Ascending aorta (tissue), 2 donors: Measurements from ENCODE around the gene SEC14L3. TPM values are rescaled to one million over a fixed set of nuclear protein-coding genes. Genes with fewer than 3 reads are reported as not detected.
A peak's percentile ranks its signal among the peaks of the same experiment; 100 is the strongest.

Experiments
- DNase-seq, 2 donors: peaks; one replicate each; pipeline ENCODE4 v3.0.0-alpha.2; 2019; ENCODE audit warnings: low spot score in 2 of 2
- H3K27ac ChIP-seq, 2 donors: fragments of 200-600 bp; sonication (generic); one replicate each; pipeline ENCODE4 v1.5.1; 2016 to 2017; ENCODE audit warnings: mild to moderate bottlenecking in 1 of 2
- H3K27me3 ChIP-seq: fragments of 200-600 bp; sonication (generic); one replicate; pipeline ENCODE4 v1.5.1; 2017
- H3K36me3 ChIP-seq, 2 donors: fragments of 200-600 bp; sonication (generic); one replicate each; pipeline ENCODE4 v1.5.1; 2016
- H3K4me1 ChIP-seq, 2 donors: fragments of 200-600 bp; sonication (generic); one replicate each; pipeline ENCODE4 v1.5.1; 2016 to 2017; ENCODE audit warnings: mild to moderate bottlenecking in 1 of 2
- H3K4me3 ChIP-seq, 2 donors: fragments of 200-600 bp; sonication (generic); one replicate each; pipeline ENCODE4 v1.5.1; 2016 to 2017; ENCODE audit warnings: mild to moderate bottlenecking in 1 of 2
- H3K9me3 ChIP-seq, 2 donors: fragments of 200-600 bp; sonication (generic); one replicate each; pipeline ENCODE4 v1.5.1; 2016
- intact Hi-C: fragments of 100-400 bp; cut with DNase I; formaldehyde crosslinking; loops from one replicate; pipeline ENCODE4 v1.15.1; 2023
- total RNA-seq: library from RNA; depleted of rRNA; stranded (reverse); fragments of >200 nt; gene quantifications from one replicate; pipeline ENCODE4 v1.1.0, GENCODE V29; 2016
- TF ChIP-seq, protein P1 (sequence below), 3 experiments: fragments of 200-600 bp in 2 of 3; fragments of 450-650 bp in 1 of 3; sonication (generic) in 2 of 3; IDR thresholded peaks; one replicate each; pipeline ENCODE4 v1.5.1; 2016 to 2019; ENCODE audit warnings: antibody characterized with exemption in 3 of 3, mild to moderate bottlenecking in 1 of 3, moderate library complexity in 1 of 3

Gene SEC14L3
- total RNA-seq, 1 donor from 2014 or later: not detected

DNA sequence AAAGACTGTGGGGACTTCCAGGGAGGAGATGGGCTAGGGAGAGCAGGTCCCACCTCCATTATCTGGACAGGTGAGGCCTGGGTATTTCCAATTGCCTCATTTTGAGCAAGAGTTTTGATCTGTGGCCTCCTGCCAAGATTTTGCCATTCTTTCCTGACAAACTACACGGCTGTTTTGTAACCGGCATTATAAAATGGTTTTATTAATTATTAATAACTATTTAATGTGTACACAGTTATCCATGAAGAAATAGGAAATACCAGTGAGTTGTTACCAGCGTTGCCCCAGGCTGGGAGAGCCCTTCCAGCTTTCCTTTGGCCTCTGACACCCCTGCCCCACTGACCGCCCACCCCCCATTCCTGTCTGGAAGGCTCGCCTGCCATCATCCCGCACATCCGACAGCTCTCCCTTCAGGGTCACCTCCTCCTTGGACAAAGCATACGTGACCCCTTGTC is 14.9 kb upstream of the SEC14L3 start:
- DNase-seq: no peak
- intact Hi-C loops: no loop called here
- no peaks in the 10 kb centered on the region for H3K27me3 ChIP-seq
- H3K36me3 ChIP-seq: no peaks in the 10 kb centered on the region
- no peak overlapping the region for H3K27ac ChIP-seq
- no peaks in the 10 kb centered on the region for H3K4me1 ChIP-seq
- no peak overlapping the region for H3K4me3 ChIP-seq
- TF ChIP-seq, protein P1, sequence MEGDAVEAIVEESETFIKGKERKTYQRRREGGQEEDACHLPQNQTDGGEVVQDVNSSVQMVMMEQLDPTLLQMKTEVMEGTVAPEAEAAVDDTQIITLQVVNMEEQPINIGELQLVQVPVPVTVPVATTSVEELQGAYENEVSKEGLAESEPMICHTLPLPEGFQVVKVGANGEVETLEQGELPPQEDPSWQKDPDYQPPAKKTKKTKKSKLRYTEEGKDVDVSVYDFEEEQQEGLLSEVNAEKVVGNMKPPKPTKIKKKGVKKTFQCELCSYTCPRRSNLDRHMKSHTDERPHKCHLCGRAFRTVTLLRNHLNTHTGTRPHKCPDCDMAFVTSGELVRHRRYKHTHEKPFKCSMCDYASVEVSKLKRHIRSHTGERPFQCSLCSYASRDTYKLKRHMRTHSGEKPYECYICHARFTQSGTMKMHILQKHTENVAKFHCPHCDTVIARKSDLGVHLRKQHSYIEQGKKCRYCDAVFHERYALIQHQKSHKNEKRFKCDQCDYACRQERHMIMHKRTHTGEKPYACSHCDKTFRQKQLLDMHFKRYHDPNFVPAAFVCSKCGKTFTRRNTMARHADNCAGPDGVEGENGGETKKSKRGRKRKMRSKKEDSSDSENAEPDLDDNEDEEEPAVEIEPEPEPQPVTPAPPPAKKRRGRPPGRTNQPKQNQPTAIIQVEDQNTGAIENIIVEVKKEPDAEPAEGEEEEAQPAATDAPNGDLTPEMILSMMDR (IDR thresholded peaks at IDR 0.05): no peak
- H3K9me3 ChIP-seq: no peaks in the 10 kb centered on the region

DNA sequence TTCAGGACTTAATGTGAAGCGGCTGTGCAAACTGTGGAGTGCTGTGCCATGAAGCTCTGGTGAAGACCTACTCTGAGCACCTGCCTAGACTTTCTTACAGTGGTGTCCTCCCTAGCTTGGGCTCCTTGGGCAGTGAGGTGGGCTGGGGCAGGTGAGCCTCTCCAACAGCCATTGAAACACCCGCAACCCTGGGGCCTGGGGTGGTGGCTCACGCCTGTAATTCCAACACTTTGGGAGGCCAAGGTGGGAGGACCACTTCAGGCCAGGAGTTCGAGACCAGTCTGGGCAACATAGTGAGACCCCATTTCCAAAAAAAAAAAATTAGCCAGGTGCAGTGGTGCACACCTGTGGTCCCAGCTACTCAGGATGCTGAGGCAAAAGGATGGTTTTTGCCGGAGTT is 14.3 kb upstream of the SEC14L3 start:
- TF ChIP-seq, protein P1 (IDR thresholded peaks at IDR 0.05): no peak
- H3K36me3 ChIP-seq: no peaks in the 10 kb centered on the region
- no peaks in the 10 kb centered on the region for H3K9me3 ChIP-seq
- no peaks in the 10 kb centered on the region for H3K4me1 ChIP-seq
- no peak overlapping the region for H3K4me3 ChIP-seq
- DNase-seq: no peak
- no peaks in the 10 kb centered on the region for H3K27me3 ChIP-seq
- intact Hi-C loops: no loop called here
- H3K27ac ChIP-seq: no peak overlapping the region

DNA sequence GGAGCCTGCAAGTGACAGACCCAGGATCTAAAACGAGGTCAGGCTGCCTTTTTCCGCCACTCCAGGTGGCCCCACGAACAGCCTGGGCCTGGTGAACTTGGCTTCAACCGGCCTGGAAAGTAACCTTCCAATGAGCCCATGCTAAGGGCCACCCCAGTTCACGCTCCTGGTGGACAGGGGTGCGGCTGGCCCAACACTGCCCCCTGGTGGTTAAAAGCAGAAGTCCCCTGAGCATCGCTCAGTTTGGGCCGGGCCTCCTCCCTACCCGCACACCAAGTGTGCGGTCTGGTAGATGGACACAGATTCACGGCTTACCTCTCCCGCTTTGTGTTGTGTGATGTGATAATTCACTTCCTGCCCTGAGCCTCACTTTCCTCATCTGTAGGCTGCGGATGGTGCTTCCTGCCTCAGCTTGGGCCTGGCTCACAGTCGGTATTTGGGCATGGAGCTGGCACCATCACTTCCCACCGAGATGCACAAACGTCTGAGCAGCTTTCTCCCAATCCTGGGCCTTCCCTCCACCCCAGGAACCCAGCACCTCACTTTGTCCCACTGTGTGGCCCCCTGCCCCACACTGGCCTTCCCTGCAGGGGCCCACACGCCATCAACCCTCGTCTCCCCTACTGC is 13.7 kb upstream of the SEC14L3 start:
- Histone ChIP-seq H3K9me3 (no peaks in the 10 kb centered on the region), H3K27me3 (no peaks in the 10 kb centered on the region), H3K4me3 (no peak overlapping the region), H3K27ac (no peak overlapping the region), H3K36me3 (no peaks in the 10 kb centered on the region), H3K4me1 (no peaks in the 10 kb centered on the region)
- intact Hi-C loops: loop anchor here (2.0 kb wide), 1 partner anchor 95 kb away; no protein-coding TSS in a partner anchor
- TF ChIP-seq, protein P1 (IDR thresholded peaks at IDR 0.05): peak; percentile 85 to 88 (median 88)
- peak in 1 of 2 donors; percentile 72 for DNase-seq

DNA sequence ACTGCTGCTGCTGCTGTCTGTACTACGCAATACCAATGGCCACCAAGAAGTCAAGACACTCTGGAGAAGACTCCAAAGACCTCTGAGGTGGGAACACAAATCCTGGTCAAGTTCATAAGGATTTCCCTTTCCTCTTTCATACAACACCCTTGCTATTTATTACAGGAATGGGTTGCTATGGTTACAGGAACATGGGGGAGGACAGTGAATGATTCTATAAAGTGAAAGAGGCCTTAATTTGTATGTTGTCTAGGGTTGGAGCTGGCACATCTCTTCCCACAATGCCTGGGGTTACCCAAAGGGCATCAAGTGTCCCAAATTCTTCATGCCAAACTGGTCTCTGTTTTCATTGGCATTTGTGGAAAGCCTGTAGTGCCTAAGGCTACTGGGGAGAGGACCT is 11.4 kb upstream of the SEC14L3 start:
- H3K27ac ChIP-seq: no peak overlapping the region
- no peaks in the 10 kb centered on the region for H3K27me3 ChIP-seq
- H3K9me3 ChIP-seq: no peaks in the 10 kb centered on the region
- no peaks in the 10 kb centered on the region for H3K4me1 ChIP-seq
- H3K4me3 ChIP-seq: no peak overlapping the region
- H3K36me3 ChIP-seq: no peaks in the 10 kb centered on the region
- DNase-seq: no peak
- TF ChIP-seq, protein P1 (IDR thresholded peaks at IDR 0.05): no peak
- intact Hi-C loops: loop anchor here (5.0 kb wide), 1 partner anchor 221 kb away; no protein-coding TSS in a partner anchor

DNA sequence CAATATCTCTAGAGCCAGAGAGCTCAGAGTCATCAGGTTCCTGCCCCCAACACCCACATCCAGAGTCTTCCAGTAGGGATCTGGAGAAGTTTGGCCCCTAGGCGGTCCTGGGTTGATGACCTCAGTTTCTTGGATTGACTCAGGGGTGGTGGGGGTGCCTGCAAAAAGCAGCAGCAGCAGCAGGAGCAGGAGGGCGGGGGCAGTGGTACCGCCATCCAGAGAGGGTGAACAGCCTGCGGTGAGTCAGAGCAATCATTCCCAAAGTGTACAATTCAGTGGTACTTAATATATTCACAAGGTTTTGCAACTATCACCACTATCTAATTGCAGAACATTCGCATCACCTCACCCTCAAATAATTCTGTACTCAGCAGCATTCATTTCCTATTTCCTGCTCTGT is 9.9 kb upstream of the SEC14L3 start:
- intact Hi-C loops: loop anchor here (5.0 kb wide), 1 partner anchor 219 kb away; no protein-coding TSS in a partner anchor
- Histone ChIP-seq H3K4me1 (no peaks in the 10 kb centered on the region), H3K27ac (no peak overlapping the region), H3K27me3 (no peaks in the 10 kb centered on the region), H3K4me3 (no peak overlapping the region), H3K36me3 (no peaks in the 10 kb centered on the region), H3K9me3 (no peaks in the 10 kb centered on the region)
- DNase-seq: no peak
- TF ChIP-seq, protein P1 (IDR thresholded peaks at IDR 0.05): no peak
